OCI-LY1 (cell line): ENCODE data around the gene MED13.

Experiments
- EZH2 ChIP-seq: fragments of 200-600 bp; sonication (generic), shearing (Covaris generic); IDR thresholded peaks from 2 replicates; pipeline ENCODE4 v1.8.0; 2017; ENCODE audit warnings: borderline replicate concordance, mixed run types, mild to moderate bottlenecking, antibody characterized with exemption, low read length, moderate library complexity, mixed read lengths
- TF ChIP-seq, protein P1 (sequence below): fragments of 200-600 bp; sonication (generic), shearing (Covaris generic); IDR thresholded peaks from 2 replicates; pipeline ENCODE4 v1.5.1; 2017; ENCODE audit warnings: mild to moderate bottlenecking, antibody characterized with exemption, low read length, moderate library complexity, mixed read lengths

GRCh38 chr17:62101090-62101489 is 36.0 kb upstream of the MED13 start:
- TF ChIP-seq, protein P1, sequence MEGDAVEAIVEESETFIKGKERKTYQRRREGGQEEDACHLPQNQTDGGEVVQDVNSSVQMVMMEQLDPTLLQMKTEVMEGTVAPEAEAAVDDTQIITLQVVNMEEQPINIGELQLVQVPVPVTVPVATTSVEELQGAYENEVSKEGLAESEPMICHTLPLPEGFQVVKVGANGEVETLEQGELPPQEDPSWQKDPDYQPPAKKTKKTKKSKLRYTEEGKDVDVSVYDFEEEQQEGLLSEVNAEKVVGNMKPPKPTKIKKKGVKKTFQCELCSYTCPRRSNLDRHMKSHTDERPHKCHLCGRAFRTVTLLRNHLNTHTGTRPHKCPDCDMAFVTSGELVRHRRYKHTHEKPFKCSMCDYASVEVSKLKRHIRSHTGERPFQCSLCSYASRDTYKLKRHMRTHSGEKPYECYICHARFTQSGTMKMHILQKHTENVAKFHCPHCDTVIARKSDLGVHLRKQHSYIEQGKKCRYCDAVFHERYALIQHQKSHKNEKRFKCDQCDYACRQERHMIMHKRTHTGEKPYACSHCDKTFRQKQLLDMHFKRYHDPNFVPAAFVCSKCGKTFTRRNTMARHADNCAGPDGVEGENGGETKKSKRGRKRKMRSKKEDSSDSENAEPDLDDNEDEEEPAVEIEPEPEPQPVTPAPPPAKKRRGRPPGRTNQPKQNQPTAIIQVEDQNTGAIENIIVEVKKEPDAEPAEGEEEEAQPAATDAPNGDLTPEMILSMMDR: no peak
- no peak for TF ChIP-seq EZH2
